GM18526 (cell line): ENCODE data around the gene FCHSD2.

ENCODE experiments used
- POLR2A ChIP-seq: IDR thresholded peaks from 3 replicates; pipeline ENCODE4 v1.6.1; 2011; ENCODE audit not compliant: insufficient read length; ENCODE audit errors: extremely low read depth

Gene FCHSD2

DNA sequence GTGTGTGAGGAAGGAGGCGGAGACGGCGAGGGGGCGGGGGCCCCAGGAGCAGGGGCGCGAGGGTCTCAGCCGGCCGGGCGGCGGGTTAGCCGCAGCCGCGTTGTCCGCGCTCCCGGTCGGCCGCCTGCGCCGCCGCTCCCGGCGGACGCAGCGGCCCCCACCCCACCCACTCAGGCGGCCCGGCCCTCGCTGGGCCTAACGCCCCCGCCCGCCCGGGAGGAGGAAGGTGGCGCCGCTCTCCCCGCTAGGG, at the start of gene FCHSD2:
Gene FCHSD2, minus strand, starts transcription at position 191 of the 250 bp plus-strand sequence. CDS start 441 bp downstream, outside the sequence.
- no peak for TF ChIP-seq POLR2A

DNA sequence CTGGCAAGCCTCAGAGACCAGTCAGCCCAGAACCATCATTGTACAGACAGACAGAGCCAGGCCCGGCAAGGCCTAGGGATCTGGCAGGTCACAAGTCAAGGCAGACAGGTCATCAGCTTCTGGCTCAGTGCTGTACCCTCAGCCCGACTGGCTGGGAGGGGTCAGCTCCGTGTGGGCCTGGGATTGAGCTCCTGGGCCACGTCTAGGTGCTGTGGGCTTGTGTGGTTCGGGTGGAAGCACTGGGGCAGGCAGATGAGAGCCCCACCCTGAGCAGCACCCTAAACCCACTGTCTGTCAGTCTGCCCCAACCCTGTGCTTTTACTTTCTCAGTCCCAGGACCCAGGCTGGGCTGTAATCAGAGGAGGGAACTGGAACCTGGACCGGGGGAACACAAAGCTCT, 49.0 kb upstream of the FCHSD2 start:
- TF ChIP-seq POLR2A = no peak

DNA sequence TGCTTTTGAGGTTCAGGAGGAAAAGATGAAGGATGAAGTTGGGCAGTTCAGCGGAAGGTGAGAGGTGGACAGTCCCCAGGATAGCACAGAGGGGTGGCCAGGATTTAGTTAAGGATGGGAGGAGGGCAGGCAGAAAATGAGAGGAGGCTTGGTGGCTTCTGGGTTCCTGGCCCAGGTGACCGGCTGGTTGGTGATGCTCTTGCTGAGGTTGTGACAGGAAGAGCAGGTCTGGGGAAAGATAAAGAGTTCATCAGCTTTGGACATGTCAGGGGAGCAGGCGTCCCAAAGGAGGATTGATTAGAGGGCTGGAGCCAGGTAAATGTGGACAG, 48.4 kb upstream of the FCHSD2 start:
- TF ChIP-seq POLR2A = no peak

DNA sequence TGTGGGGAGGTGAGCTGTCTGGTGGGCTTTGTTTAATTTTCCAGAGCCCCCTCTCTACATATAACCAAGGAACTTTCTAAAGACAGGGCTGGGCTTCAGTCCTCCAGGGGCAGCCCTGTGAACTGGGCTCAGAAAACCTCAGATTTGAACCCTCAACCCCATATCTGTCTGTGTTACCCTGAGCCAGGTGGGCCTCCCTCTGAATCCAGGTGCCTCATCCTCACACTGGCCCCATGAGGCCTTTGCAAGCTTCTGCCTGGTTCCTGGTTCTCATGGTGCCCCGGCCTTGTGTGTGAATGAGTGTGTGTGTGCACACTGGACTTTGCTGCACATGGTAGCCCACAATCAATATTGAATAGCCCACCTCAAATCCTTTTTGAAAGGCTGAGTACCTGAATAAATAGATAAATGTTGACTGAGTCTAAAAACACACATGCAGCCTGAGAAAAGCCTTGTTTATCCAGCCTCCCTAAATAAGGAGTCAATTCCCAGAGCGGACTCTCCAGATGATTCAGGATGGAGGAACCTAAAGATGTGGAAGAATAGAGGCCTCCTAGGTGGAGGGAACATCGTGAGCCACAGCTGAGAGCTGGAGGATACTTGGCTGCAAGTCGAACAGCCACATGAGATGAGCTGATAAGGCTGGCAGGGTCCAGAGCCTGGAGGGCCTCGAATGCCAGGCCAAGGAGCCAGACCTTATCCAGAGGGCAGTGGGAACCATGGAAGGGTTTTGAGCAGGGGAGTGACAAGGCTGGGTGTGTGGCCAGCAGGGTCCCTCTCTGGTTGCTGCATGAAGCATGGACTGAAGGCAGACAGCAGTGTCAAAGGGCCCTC, 47.8 kb upstream of the FCHSD2 start:
- TF ChIP-seq POLR2A = no peak

DNA sequence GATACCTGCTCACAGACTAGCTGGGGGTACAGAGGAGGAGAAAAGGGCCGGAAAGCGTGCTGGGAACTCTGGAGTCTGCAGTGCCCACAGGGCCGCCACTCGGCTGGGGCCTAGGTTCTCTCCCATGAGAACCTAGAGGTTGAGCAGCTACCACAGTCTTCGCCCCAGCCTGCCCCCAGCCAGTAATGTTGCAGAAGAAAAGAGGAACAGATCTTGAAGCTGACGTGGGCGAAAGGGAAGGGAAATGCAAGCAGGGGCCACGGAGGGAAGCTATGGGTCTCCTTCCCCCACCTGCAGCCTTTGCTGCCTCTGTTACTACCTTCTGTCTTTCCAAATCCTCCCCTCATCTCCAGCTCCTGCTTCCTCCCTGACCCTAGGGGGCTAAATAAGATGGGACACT, 47.2 kb upstream of the FCHSD2 start:
- no peak for TF ChIP-seq POLR2A

DNA sequence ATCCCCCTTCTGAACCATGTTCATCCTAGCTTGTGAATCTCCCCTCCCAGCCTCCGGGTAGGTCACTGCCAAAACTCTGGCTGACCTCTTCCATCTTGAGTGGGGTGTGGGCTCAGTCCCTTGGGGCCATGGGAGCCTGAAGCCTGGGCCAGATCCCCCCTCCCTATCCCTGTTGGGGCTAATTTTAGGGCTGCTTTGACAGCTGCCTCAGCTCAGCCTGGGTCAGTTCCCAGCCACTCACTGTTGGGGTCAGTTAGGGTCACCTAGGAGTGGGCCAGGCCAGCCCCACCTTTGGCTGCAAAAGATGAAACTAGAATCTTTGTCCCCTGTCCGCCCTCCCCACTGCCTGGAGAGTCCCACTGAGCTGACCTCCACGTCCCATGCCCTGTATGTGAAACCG, 46.2 kb upstream of the FCHSD2 start:
- no peak for TF ChIP-seq POLR2A

DNA sequence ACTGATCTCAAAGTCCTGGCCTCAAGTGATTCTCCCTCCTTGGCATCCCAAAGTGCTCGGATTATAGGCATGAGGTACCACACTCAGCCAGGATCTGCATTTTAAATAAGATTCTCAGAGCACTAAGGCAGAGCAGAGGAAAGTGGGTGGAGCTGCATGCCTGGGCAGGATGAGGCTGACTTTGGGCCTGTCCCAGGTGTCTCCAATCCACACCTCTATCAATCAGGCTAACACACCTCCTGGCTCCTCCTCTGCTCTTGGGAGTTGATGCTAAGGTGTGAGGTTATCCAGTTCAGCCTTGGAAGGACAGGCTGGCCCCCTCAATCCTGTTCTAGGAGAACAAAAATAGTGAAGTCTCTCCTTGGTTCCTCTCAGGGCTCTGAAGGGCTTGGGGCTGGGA, 45.7 kb upstream of the FCHSD2 start:
- TF ChIP-seq POLR2A = no peak

DNA sequence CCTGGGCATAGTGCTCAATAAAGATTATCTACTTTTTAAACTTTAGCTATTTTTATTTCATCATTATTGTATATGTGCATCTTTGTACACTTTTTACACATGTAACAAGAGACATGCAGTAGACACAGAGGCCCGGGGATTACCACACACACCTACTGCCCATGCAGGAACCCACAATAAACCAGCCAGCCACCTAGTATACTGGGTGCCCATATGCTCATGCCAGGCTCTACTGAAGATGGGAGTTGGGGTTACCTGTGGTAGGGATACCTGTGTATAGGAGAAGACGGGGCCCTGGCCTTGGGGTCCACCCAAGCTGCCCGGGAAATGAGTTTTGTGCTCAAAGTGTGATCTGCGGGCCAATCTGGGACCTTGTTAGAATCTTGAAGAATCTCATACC, 44.8 kb upstream of the FCHSD2 start:
- TF ChIP-seq POLR2A = no peak

DNA sequence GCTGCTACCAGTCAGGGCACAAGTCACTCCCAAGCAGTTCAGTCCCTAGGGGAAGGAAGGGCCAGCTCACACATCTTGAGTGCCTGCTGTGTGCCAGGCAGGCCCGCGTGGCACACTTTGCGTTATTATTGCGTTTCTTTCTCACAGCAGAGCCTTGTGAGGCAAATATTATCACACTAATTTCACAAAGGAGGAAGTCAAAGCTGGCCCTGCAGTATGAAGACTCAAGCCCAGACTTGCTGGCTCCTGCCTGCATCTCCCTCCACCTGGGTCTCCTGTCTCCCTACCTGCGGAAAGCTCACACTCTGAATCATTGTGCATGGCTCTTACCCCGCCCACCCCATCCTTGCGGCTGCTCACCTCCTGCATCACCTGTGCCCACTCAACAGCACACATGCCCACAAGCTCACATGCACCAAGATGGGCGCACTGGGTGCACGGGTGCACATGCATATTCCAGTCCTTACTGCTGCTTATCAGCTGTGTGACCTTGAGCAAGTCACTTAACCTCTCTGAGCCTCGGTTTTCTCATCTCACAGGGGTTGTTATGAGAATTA, 44.3 kb upstream of the FCHSD2 start:
- TF ChIP-seq POLR2A = no peak

DNA sequence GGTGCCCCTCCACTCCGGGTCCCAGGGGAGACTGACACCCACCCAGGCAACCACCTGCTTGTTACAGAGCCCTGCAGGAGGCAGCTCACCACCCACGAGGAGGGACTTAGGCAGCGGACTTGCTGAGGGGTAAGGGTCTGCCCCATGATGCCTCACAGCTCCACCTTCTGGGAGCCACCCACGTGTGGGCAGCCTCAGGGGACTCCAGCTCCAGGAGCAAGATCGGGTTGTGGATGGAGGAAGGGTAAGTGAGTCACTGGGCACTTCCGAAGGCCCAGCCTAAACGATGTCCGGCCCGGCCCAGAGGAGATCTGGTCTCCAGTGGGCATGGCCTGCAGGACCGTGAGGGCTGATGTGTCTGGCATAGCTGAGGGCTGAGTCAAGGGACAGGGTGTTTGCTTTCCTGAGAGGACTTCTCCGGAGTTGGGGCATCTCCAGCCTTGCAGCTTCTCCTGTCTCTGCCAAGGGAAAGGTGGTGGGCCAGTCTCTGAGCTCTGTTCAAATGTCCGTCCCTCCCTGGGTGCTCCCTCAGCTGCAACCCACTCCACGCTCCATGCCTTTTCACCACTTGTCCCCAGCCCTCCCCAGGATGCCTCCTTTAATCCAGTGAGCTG, 43.7 kb upstream of the FCHSD2 start:
- no peak for TF ChIP-seq POLR2A

DNA sequence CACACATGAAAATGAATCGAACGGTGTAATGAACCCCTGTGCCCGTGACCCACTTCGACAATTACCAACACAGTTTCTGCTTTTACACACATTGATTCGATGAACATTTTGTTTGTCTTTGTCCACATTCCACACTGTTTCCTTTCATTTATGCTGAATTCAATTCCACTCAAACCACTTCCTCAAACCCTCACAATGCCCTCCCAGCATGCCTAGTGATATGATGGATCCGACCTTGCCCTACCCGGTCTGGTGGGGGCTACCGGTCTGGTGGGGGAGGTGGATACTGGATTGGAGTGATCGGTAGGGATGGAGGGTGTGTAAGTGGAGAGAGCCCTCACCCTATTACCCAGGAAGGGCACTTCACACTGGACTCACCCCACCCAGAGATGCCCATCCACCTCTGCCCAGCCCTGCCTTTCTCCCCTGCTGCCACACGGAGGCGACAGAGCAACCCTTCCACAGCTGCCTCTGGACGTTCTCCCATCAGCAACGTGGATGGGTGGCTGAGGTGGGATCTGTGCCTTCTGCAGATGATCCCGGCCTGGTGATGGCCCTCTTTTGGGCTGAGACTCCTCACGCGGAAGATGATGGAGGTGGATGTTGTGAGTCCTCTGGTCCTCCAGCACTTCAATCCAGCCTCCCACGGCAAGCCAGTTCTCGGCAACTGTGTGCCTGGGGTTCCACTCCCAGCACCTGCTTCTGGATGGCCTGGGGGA, 43.0 kb upstream of the FCHSD2 start:
- no peak for TF ChIP-seq POLR2A

DNA sequence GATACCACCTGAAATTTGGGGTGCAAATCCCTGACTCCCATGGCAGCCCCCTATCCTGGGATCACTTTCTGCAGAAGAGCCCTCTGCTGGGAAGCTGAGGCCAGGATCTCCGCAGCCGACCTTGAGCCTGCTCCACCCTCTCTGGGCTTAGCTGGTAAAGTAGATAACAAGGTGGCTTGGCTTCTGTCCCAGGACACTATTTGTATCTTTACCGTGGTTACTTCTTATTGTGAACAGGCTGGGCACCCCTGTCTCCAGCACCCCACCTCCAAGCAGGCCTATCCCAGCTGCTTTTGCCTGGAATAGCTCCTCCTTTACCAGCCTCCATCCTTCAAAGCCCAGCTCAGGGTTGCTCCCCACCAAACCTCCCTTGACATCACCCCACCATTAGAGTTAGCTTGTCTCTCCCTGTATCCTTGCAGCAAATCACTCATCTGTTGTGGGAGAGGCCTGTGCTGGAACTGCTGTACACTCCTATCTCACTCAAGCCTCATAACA, 40.8 kb upstream of the FCHSD2 start:
- no peak for TF ChIP-seq POLR2A

DNA sequence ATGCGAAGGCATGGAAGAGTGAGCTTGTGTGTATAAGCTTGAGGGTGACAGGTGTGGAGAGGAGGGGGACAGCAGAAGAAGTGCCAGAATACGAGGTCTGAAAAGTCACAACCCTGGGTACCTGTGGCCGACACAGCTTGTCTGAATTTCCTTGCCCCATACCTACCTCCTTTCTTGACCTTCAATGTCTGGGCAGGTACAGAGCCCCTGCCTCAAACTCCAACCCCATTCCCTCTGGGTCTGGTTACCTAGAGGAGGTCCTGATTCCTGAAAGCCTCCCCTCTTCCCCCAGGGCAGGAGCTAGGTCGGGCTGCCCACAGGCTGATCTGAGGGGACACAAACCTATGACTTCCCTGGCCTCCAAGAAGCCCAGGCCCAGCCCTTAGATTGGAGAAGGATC, 36.6 kb upstream of the FCHSD2 start:
- no peak for TF ChIP-seq POLR2A

DNA sequence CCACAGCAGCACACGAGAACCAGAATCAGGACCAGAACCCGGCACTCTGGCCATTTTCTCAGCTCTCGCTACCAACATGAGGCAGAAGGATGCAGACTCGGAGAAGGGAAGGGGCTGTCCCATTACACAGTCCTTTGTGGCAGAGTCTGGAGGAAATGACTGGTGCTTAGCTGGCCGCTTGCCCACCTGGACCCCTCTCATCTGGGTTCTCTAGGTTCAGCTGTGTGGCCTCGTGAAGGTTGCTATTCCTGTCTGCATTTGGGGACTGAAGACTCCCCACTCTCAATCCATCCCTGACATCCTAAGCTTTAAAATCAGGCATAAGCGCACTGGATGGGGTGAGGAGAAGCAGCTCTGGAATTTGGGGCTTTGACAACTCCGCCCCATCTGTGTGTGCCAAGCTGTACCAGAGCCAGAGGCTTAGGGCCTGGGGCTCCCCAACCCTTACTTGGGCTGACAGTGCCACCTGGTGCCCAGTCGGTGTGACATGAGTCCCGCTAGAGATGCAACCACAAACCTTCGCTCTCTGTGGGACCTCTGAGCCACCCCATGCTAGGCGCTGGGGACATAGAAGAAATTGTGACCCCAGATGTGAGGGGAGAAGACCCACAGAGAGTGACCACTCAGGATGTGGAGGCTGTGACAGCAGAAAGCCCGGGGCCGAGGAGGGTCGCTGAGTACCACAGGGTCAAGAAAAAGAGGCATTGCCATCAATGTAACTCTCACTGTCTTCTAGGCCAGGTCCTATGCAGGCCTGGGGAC, 35.8 kb upstream of the FCHSD2 start:
- no peak for TF ChIP-seq POLR2A

DNA sequence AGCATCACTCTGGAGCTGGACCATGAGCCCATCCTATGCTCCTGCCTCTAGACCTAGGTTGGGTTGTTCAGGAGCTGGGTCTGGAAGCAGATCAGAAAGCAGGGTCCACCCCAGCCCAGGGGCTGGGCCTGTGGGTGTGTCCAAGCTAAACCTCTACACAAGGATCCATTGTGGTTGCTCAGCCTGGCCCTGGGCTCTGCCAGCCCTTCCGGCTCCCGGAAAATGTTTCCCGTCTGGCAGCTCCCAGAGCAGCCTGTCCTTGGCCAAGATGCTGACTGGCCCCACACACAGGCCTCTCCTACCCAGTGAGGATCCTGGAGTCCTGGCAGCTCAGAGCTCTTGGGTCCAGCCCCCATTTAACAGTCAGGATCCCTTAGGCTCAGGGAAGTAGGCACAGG, 35.3 kb upstream of the FCHSD2 start:
- no peak for TF ChIP-seq POLR2A

DNA sequence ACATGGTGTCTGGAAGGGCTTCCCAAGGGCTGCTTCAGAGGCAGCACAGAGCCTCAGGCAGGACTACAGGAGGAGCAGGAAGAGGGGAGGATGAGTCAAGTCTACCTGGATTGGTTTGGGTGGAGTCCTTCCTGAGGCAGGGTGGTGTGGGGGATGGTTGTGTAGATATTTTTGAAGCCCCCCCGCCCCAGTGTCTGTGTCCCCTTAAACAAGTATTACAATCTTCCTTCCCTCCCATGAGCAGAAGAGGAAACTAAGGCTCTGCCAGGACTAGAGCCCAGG, 34.7 kb upstream of the FCHSD2 start:
- TF ChIP-seq POLR2A = no peak

DNA sequence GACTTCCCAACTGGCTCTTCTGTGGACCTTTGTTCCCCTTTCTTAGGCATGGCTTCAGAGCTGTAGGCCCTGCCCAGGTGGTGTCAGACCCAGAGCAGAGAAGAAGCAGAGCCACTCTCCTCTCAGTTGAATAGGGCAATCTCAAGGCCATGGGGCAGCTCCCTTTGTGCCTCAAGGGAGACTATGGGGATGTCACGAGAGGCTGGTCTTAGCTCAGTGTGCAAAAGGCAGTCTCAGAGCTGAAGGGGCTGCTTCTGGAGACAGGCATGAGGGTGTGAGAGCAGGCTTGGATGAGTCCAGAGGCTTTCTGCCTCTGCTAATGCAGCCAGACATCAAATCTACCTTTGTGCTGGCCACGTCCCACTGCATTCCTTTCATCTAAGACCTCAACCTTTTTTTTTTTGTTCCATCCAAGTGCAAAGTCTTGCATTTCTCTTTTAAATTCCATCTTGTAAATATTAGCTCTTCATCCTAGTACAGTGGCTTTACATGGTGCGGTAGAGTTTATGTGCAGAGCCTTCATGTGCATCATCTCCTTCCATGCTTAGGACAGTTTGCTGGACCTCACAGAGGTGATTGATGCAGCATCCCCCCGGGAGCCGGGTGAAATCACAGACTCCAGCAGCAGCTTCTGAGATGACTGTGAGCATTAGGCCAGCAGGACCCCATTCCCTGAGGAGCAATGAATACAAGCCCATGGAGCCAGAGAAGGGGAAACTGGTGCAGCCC, 34.2 kb upstream of the FCHSD2 start:
- no peak for TF ChIP-seq POLR2A
